KMS-11 (cell line): Measurements from ENCODE around the gene RAB1B.
"Not testable (repeated sequence)": the region's sequence is repeated elsewhere in the genome, so short reads cannot be mapped to it uniquely, and the experiment has no call there.

Experiments used
- H2AFZ ChIP-seq: fragments of 200-600 bp; sonication (generic); 2 replicates; pipeline ENCODE4 v1.6.1; 2016; ENCODE audit warnings: antibody characterized with exemption, mixed run types, low read depth
- H3K27ac ChIP-seq: fragments of 200-600 bp; sonication (generic); 2 replicates; pipeline ENCODE4 v1.6.1; 2016; ENCODE audit warnings: mild to moderate bottlenecking, mixed run types
- H3K27me3 ChIP-seq: fragments of 200-600 bp; sonication (generic); 2 replicates; pipeline ENCODE4 v1.6.1; 2017; ENCODE audit warnings: mild to moderate bottlenecking, low read depth, mixed run types, moderate library complexity; ENCODE audit not compliant: insufficient read depth
- H3K36me3 ChIP-seq: fragments of 200-600 bp; sonication (generic); 2 replicates; pipeline ENCODE4 v1.6.1; 2017; ENCODE audit warnings: mild to moderate bottlenecking, mixed run types; ENCODE audit not compliant: insufficient read depth
- H3K4me1 ChIP-seq: fragments of 200-600 bp; sonication (generic); 2 replicates; pipeline ENCODE4 v1.6.1; 2016; ENCODE audit warnings: mild to moderate bottlenecking, low read depth, mixed run types; ENCODE audit not compliant: poor library complexity, severe bottlenecking
- H3K4me2 ChIP-seq: fragments of 200-600 bp; sonication (generic); 2 replicates; pipeline ENCODE4 v1.7.0; 2016; ENCODE audit warnings: mild to moderate bottlenecking, mixed run types
- H3K4me3 ChIP-seq: fragments of 200-600 bp; sonication (generic); IDR thresholded peaks from 2 replicates; pipeline ENCODE4 v1.6.1; 2017; ENCODE audit warnings: low read depth, low read length, mixed read lengths; ENCODE audit not compliant: insufficient read depth
- H3K79me2 ChIP-seq: fragments of 200-600 bp; sonication (generic); 2 replicates; pipeline ENCODE4 v1.6.1; 2016; ENCODE audit warnings: low read depth, mixed run types; ENCODE audit not compliant: insufficient read depth
- H3K9ac ChIP-seq: fragments of 200-600 bp; sonication (generic); 2 replicates; pipeline ENCODE4 v1.6.1; 2016; ENCODE audit warnings: mild to moderate bottlenecking, mixed run types
- H4K20me1 ChIP-seq: fragments of 200-600 bp; sonication (generic); 2 replicates; pipeline ENCODE4 v1.6.1; 2016; ENCODE audit warnings: mild to moderate bottlenecking, mixed run types; ENCODE audit not compliant: insufficient read depth
- TF ChIP-seq, protein P1 (sequence below): fragments of 200-600 bp; sonication (generic); conservative IDR thresholded peaks from 2 replicates; pipeline ENCODE4 v1.6.1; 2017; ENCODE audit warnings: low read depth, mild to moderate bottlenecking, antibody characterized with exemption, low read length, moderate library complexity, mixed read lengths

The RAB1B gene

DNA sequence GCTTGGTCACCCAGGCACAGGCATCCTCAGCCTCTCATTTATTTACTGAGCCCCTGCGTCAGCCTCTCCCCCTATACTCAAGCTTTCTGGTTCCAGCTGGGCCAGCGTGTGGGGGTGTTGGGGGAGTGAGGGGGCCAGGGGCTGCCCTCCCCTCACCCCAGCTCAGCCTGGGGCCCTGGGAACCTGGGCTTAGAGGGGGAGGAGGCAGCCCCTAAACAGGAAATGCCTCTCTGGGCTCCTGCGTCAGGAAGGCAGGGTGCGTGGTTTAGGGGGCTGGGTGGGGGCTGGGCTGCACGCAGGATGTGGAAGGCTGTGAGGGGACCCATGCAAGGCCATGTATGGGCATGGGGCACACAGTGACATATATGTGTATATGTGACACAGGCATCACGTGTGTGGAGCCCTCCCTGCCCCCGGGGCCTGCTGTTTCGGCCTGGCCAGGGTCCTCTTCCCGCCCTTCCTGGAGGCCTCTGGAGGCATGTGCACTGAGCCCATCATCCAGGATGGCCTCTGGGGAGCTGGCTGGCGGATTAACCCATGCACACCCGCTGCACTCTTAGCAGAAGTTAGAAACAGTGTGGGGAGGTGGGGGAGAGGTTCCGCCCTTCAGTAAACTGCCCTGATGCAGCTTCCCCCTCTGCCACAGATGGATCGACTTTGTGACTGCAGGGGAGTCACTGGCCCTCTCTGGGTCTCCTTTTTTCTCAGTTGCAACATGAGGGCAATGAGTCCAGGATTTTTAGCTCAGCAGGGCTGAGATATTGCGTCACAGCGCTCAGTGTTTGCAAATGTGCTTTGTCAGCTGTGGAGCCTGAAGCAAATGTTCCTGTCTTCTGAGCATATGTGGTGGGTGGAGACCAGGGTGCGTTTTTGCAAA is 49.5 kb downstream of the RAB1B start:
- Histone ChIP-seq H3K27ac (no peak overlapping the region), H3K4me1 (peaks cover 4% of the 10 kb centered on the region)

DNA sequence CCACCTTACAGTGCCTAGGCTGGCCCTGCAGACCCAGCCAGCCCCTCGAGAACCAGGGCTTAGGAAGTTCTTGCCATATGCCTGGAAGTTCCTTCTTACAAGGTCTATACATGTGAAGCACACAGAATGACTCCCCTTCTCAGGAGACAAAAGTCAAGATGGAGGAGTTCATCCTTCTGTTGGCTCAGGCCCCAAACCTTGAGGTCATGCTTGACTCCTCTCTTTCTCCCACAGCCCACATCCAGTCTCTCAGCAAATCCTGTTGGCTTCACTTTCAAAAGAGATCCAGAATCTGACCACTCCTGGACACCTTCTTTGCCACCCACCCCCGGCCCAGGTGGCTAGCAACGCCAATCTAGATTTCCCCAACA is 50.1 kb downstream of the RAB1B start:
- Histone ChIP-seq H3K36me3 (no peaks in the 10 kb centered on the region), H2AFZ (no peak overlapping the region), H3K4me3 (no peak overlapping the region), H3K4me1 (peaks cover 4% of the 10 kb centered on the region), H3K4me2 (no peak overlapping the region), H3K79me2 (no peaks in the 10 kb centered on the region), H3K27ac (no peak overlapping the region), H3K9ac (no peak overlapping the region), H4K20me1 (no peaks in the 10 kb centered on the region), H3K27me3 (peaks cover 2% of the 10 kb centered on the region; the same call in 1 of the 2 replicates)
- TF ChIP-seq, protein P1, sequence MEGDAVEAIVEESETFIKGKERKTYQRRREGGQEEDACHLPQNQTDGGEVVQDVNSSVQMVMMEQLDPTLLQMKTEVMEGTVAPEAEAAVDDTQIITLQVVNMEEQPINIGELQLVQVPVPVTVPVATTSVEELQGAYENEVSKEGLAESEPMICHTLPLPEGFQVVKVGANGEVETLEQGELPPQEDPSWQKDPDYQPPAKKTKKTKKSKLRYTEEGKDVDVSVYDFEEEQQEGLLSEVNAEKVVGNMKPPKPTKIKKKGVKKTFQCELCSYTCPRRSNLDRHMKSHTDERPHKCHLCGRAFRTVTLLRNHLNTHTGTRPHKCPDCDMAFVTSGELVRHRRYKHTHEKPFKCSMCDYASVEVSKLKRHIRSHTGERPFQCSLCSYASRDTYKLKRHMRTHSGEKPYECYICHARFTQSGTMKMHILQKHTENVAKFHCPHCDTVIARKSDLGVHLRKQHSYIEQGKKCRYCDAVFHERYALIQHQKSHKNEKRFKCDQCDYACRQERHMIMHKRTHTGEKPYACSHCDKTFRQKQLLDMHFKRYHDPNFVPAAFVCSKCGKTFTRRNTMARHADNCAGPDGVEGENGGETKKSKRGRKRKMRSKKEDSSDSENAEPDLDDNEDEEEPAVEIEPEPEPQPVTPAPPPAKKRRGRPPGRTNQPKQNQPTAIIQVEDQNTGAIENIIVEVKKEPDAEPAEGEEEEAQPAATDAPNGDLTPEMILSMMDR: no peak

More for the DNA sequence above, 49.5 kb downstream of the RAB1B start:
- no peaks in the 10 kb centered on the region for H3K79me2 ChIP-seq
- H3K4me3 ChIP-seq: no peak overlapping the region
- TF ChIP-seq, protein P1: no peak
- H3K36me3 ChIP-seq: no peaks in the 10 kb centered on the region
- no peak overlapping the region for H3K9ac ChIP-seq
- no peaks in the 10 kb centered on the region for H4K20me1 ChIP-seq
- H3K4me2 ChIP-seq: no peak overlapping the region
- peaks cover 2% of the 10 kb centered on the region; the same call in 1 of the 2 replicates for H3K27me3 ChIP-seq
- H2AFZ ChIP-seq: no peak overlapping the region

- H2AFZ ChIP-seq, H3K4me3 ChIP-seq, H3K9ac ChIP-seq, H3K36me3 ChIP-seq, H3K4me2 ChIP-seq, H3K27me3 ChIP-seq, H4K20me1 ChIP-seq, H3K27ac ChIP-seq, H3K79me2 ChIP-seq, H3K4me1 ChIP-seq: not testable (repeated sequence)
These were observed 51.9 kb downstream of the RAB1B start for GRCh38 chr11:66320289-66320688.

DNA sequence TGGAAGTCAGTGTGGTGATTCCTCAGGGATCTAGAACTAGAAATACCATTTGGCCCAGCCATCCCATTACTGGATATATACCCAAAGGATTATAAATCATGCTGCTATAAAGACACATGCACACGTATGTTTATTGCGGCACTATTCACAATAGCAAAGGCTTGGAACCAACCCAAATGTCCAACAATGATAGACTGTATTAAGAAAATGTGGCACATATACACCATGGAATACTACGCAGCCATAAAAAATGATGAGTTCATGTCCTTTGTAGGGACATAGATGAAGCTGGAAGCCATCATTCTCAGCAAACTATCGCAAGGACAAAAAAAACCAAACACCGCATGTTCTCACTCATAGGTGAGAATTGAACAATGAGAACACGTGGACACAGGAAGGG is 52.3 kb downstream of the RAB1B start:
- not testable (repeated sequence) for H3K4me1 ChIP-seq, H3K27me3 ChIP-seq

DNA sequence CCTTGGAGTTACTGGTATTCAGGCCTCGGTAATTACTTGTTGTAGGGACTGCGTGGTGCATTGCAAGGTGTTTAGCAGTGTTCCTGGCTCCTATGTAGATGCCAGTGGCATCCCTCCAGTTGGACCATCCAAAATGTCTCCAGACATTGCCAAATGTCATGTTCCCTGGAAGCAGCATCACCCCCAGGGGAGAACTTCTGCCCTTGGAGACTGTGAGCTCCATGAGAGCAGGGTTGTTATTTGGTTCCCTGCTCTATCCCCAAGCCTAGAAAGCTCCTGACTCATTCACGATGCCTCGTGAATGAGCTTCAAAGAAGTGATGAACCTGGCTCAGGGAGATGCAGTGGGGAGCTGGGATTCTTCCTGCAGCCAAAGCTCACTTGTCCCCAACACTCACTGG is 53.2 kb downstream of the RAB1B start:
- no peaks in the 10 kb centered on the region for H3K79me2 ChIP-seq
- no peak overlapping the region for H3K27ac ChIP-seq
- H3K36me3 ChIP-seq: no peaks in the 10 kb centered on the region
- no peak overlapping the region for H2AFZ ChIP-seq
- H3K4me1 ChIP-seq: peaks cover 4% of the 10 kb centered on the region
- no peak overlapping the region for H3K9ac ChIP-seq
- no peak overlapping the region for H3K4me3 ChIP-seq
- TF ChIP-seq, protein P1: no peak
- H4K20me1 ChIP-seq: no peaks in the 10 kb centered on the region
- H3K27me3 ChIP-seq: no peaks in the 10 kb centered on the region
- H3K4me2 ChIP-seq: no peak overlapping the region

More for the DNA sequence above, 52.3 kb downstream of the RAB1B start:
- not testable (repeated sequence) for H4K20me1 ChIP-seq, H3K4me3 ChIP-seq, H3K4me2 ChIP-seq, H3K9ac ChIP-seq, H3K79me2 ChIP-seq, H3K36me3 ChIP-seq, H3K27ac ChIP-seq, H2AFZ ChIP-seq
